Fibroblast of villous mesenchyme (primary cell): Measurements from ENCODE around the gene GXYLT2. TPM values are rescaled to one million over a fixed set of nuclear protein-coding genes. Genes with fewer than 3 reads are reported as not detected.
A peak's percentile ranks its signal among the peaks of the same experiment; 100 is the strongest.

ENCODE experiments used
- DNase-seq: peaks from one replicate; pipeline ENCODE4 v3.0.0-alpha.2; 2010; ENCODE audit warnings: low read depth
- H3K4me3 ChIP-seq: 2 replicates; pipeline ENCODE4 v1.5.1; 2011; ENCODE audit warnings: low read depth, mild to moderate bottlenecking, low read length
- CTCF ChIP-seq: IDR thresholded peaks from 2 replicates; pipeline ENCODE4 v1.5.1; 2012; ENCODE audit warnings: low read depth, mild to moderate bottlenecking, low read length; ENCODE audit not compliant: insufficient read depth
- total RNA-seq: library from RNA; depleted of rRNA; stranded (reverse); fragments of >200 nt; gene quantifications from 2 replicates; pipeline ENCODE4 v1.2.3, GENCODE V29; 2012

GXYLT2 gene
- total RNA-seq, 1 donor, result 18.1 TPM

GRCh38 chr3:72947715-72948490 is 60.1 kb downstream of the GXYLT2 start:
- no peak overlapping the region for H3K4me3 ChIP-seq
- DNase-seq, result peak; percentile 60
- TF ChIP-seq CTCF, result no peak

GRCh38 chr3:72949016-72949415 is 61.2 kb downstream of the GXYLT2 start:
- no peak for TF ChIP-seq CTCF
- no peak overlapping the region for H3K4me3 ChIP-seq
- DNase-seq, result no peak

GRCh38 chr3:72950372-72950771 is 62.5 kb downstream of the GXYLT2 start:
- DNase-seq, result no peak
- H3K4me3 ChIP-seq, result no peak overlapping the region
- TF ChIP-seq CTCF, result no peak

GRCh38 chr3:72950801-72951200 is 63.0 kb downstream of the GXYLT2 start:
- TF ChIP-seq CTCF, result no peak
- H3K4me3 ChIP-seq, result no peak overlapping the region

GRCh38 chr3:72951259-72951722 is 63.4 kb downstream of the GXYLT2 start:
- DNase-seq, result peak; percentile 24

More at GRCh38 chr3:72950801-72951200, 63.0 kb downstream of the GXYLT2 start:
- DNase-seq, result no peak

GRCh38 chr3:72953325-72953956 is 65.6 kb downstream of the GXYLT2 start:
- no peak overlapping the region for H3K4me3 ChIP-seq
- peak; percentile 87 for DNase-seq
- TF ChIP-seq CTCF, result no peak

More at GRCh38 chr3:72951259-72951722, 63.4 kb downstream of the GXYLT2 start:
- no peak for TF ChIP-seq CTCF
- H3K4me3 ChIP-seq, result no peak overlapping the region
